Measurements from ENCODE around the gene RGS9BP. TPM values are rescaled to one million over a fixed set of nuclear protein-coding genes. Genes with fewer than 3 reads are reported as not detected.

RGS9BP gene
- total and polyA plus RNA-seq, 2 of the 13 experiments (the other 11 are each of a cell fraction or from before 2014, with no cell fraction given): 0.01 TPM; not detected in 1

DNA sequence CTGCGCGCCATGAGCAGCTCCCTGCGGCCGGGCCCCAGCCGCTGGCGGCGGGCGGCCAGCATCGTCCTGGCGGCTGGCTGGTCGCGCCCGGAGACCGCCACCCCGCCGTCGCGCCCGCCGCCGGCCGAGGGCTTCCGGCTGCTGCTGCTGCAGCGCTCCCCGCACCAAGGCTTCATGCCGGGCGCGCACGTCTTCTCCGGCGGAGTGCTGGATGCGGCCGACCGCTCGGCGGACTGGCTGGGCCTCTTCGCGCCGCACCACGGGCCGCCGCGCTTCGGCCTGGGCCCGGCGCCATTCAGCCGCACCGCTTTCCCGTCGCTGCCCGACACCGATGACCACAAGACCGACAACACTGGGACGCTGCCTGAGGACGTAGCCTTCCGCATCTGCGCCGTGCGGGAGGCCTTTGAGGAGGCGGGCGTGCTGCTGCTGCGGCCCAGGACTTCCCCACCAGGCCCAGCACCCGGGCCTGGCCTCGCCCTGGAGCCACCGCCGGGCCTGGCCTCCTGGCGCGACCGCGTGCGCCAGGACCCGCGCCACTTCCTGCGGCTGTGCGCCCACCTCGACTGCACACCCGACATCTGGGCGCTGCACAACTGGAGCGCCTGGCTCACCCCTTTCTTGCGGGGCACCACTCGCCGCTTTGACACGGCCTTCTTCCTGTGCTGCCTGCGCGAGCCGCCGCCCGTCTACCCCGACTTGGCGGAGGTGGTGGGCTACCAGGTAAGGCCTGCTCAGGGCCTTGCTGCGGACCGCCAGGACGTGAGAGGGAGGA, 16.5 kb downstream of the RGS9BP start (continued):
- TF ChIP-seq, protein P1, sequence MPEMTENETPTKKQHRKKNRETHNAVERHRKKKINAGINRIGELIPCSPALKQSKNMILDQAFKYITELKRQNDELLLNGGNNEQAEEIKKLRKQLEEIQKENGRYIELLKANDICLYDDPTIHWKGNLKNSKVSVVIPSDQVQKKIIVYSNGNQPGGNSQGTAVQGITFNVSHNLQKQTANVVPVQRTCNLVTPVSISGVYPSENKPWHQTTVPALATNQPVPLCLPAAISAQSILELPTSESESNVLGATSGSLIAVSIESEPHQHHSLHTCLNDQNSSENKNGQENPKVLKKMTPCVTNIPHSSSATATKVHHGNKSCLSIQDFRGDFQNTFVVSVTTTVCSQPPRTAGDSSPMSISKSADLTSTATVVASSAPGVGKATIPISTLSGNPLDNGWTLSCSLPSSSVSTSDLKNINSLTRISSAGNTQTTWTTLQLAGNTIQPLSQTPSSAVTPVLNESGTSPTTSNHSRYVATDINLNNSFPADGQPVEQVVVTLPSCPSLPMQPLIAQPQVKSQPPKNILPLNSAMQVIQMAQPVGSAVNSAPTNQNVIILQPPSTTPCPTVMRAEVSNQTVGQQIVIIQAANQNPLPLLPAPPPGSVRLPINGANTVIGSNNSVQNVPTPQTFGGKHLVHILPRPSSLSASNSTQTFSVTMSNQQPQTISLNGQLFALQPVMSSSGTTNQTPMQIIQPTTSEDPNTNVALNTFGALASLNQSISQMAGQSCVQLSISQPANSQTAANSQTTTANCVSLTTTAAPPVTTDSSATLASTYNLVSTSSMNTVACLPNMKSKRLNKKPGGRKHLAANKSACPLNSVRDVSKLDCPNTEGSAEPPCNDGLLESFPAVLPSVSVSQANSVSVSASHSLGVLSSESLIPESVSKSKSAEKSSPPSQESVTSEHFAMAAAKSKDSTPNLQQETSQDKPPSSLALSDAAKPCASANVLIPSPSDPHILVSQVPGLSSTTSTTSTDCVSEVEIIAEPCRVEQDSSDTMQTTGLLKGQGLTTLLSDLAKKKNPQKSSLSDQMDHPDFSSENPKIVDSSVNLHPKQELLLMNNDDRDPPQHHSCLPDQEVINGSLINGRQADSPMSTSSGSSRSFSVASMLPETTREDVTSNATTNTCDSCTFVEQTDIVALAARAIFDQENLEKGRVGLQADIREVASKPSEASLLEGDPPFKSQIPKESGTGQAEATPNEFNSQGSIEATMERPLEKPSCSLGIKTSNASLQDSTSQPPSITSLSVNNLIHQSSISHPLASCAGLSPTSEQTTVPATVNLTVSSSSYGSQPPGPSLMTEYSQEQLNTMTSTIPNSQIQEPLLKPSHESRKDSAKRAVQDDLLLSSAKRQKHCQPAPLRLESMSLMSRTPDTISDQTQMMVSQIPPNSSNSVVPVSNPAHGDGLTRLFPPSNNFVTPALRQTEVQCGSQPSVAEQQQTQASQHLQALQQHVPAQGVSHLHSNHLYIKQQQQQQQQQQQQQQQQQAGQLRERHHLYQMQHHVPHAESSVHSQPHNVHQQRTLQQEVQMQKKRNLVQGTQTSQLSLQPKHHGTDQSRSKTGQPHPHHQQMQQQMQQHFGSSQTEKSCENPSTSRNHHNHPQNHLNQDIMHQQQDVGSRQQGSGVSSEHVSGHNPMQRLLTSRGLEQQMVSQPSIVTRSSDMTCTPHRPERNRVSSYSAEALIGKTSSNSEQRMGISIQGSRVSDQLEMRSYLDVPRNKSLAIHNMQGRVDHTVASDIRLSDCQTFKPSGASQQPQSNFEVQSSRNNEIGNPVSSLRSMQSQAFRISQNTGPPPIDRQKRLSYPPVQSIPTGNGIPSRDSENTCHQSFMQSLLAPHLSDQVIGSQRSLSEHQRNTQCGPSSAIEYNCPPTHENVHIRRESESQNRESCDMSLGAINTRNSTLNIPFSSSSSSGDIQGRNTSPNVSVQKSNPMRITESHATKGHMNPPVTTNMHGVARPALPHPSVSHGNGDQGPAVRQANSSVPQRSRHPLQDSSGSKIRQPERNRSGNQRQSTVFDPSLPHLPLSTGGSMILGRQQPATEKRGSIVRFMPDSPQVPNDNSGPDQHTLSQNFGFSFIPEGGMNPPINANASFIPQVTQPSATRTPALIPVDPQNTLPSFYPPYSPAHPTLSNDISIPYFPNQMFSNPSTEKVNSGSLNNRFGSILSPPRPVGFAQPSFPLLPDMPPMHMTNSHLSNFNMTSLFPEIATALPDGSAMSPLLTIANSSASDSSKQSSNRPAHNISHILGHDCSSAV (CRISPR knock-in tag; IDR thresholded peaks at IDR 0.05; ENCODE audit: borderline replicate concordance): no peak
- TF ChIP-seq TBX2 (CRISPR knock-in tag; IDR thresholded peaks at IDR 0.05; ENCODE audit: borderline replicate concordance): peak; percentile 20; the same call in 1 of the 2 replicates
- no peak for TF ChIP-seq BRCA1 (CRISPR knock-in tag; IDR thresholded peaks at IDR 0.05)
- no peak for TF ChIP-seq ZNF468 (CRISPR knock-in tag; IDR thresholded peaks at IDR 0.05)
- TF ChIP-seq, protein P2, sequence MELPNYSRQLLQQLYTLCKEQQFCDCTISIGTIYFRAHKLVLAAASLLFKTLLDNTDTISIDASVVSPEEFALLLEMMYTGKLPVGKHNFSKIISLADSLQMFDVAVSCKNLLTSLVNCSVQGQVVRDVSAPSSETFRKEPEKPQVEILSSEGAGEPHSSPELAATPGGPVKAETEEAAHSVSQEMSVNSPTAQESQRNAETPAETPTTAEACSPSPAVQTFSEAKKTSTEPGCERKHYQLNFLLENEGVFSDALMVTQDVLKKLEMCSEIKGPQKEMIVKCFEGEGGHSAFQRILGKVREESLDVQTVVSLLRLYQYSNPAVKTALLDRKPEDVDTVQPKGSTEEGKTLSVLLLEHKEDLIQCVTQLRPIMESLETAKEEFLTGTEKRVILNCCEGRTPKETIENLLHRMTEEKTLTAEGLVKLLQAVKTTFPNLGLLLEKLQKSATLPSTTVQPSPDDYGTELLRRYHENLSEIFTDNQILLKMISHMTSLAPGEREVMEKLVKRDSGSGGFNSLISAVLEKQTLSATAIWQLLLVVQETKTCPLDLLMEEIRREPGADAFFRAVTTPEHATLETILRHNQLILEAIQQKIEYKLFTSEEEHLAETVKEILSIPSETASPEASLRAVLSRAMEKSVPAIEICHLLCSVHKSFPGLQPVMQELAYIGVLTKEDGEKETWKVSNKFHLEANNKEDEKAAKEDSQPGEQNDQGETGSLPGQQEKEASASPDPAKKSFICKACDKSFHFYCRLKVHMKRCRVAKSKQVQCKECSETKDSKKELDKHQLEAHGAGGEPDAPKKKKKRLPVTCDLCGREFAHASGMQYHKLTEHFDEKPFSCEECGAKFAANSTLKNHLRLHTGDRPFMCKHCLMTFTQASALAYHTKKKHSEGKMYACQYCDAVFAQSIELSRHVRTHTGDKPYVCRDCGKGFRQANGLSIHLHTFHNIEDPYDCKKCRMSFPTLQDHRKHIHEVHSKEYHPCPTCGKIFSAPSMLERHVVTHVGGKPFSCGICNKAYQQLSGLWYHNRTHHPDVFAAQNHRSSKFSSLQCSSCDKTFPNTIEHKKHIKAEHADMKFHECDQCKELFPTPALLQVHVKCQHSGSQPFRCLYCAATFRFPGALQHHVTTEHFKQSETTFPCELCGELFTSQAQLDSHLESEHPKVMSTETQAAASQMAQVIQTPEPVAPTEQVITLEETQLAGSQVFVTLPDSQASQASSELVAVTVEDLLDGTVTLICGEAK (IDR thresholded peaks at IDR 0.05): no peak
- TF ChIP-seq, protein P2 (CRISPR knock-in tag; IDR thresholded peaks at IDR 0.05): no peak
- no peak for TF ChIP-seq ZKSCAN5 (CRISPR knock-in tag; IDR thresholded peaks at IDR 0.05)
- TF ChIP-seq TCF7L2 (IDR thresholded peaks at IDR 0.05; ENCODE audit: low read depth, low read length): no peak
- no peak for TF ChIP-seq TOE1 (CRISPR knock-in tag; IDR thresholded peaks at IDR 0.05)
- TF ChIP-seq HHEX (CRISPR knock-in tag; IDR thresholded peaks at IDR 0.05): no peak

Data from HepG2 (cell line).